ENCODE data around the gene PANX2. TPM values are rescaled to one million over a fixed set of nuclear protein-coding genes. Genes with fewer than 3 reads are reported as not detected.
"Not testable (repeated sequence)": the region's sequence is repeated elsewhere in the genome, so short reads cannot be mapped to it uniquely, and the experiment has no call there.

The PANX2 gene
- total RNA-seq, 1 experiment from 2014 or later = 1.4 TPM

GRCh38 chr22:50146439-50147238 is 23.9 kb upstream of the PANX2 start:
- in situ Hi-C loops (cut with HindIII; ENCODE audit: low sequenced_read_pairs) = no loop called here
- DNase-seq (ENCODE audit: low spot score) = peak; percentile 91

GRCh38 chr22:50147258-50148165 is 23.0 kb upstream of the PANX2 start:
- in situ Hi-C loops (cut with HindIII; ENCODE audit: low sequenced_read_pairs); DNase-seq (ENCODE audit: low spot score): not testable (repeated sequence)

- in situ Hi-C loops (cut with HindIII; ENCODE audit: low sequenced_read_pairs) = no loop called here
- no peak for DNase-seq (ENCODE audit: low spot score)
Measured at GRCh38 chr22:50148166-50148500, 22.4 kb upstream of the PANX2 start.

GRCh38 chr22:50148991-50149721 is 21.4 kb upstream of the PANX2 start:
- peak; percentile 98 for DNase-seq (ENCODE audit: low spot score)
- in situ Hi-C loops (cut with HindIII; ENCODE audit: low sequenced_read_pairs) = no loop called here

DNA sequence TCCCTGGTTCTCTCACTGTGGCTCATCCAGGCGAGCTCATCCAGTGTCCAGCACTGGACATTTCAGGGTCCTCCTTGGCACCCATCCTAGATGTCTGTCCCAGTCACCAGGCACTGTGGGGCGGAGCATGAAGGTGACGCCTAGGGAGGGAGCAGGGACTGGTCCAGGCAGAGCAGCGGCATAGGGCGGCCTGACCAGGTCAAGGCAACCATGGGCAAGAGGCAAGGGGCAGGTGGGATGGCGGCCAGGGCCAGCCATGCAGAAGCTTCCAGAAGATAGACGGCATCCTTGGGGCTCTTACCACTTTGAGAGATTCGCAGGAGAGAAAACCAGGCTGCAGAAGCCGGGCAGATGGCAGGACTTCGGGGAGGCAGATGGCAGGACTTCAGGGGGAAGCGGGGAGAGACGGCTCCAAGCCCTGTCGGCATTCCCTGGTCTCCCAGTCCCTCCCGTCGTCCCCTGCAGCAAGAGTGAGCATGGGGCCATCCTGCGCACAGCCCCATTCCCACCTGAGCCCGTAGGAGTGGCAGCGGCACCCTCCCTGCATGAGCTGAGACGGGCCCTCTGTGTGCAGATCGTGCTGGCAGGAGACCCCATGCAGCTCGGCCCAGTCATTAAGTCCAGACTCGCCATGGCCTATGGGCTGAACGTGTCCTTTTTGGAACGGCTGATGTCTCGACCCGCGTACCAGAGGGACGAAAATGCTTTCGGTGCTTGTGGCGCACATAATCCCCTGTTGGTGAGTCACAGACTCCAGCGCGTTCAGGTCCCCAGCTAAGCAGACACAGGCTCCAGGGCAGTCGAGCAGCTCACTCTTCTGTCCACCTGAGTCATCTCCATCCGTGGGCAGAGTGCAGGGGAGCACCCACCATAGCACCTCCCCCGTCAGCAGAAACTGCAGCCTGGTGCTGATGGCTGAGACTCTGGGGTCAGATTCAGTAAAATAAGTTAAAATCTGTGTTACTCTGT is 20.1 kb upstream of the PANX2 start:
- DNase-seq (ENCODE audit: low spot score) = peak; percentile 89

GRCh38 chr22:50151571-50152537 is 18.7 kb upstream of the PANX2 start:
- in situ Hi-C loops (cut with HindIII; ENCODE audit: low sequenced_read_pairs) = no loop called here

More for the DNA sequence above, 20.1 kb upstream of the PANX2 start:
- in situ Hi-C loops (cut with HindIII; ENCODE audit: low sequenced_read_pairs) = no loop called here

GRCh38 chr22:50153056-50153755 is 17.3 kb upstream of the PANX2 start:
- DNase-seq (ENCODE audit: low spot score) = no peak
- in situ Hi-C loops (cut with HindIII; ENCODE audit: low sequenced_read_pairs) = no loop called here

More at GRCh38 chr22:50151571-50152537, 18.7 kb upstream of the PANX2 start:
- no peak for DNase-seq (ENCODE audit: low spot score)

DNA sequence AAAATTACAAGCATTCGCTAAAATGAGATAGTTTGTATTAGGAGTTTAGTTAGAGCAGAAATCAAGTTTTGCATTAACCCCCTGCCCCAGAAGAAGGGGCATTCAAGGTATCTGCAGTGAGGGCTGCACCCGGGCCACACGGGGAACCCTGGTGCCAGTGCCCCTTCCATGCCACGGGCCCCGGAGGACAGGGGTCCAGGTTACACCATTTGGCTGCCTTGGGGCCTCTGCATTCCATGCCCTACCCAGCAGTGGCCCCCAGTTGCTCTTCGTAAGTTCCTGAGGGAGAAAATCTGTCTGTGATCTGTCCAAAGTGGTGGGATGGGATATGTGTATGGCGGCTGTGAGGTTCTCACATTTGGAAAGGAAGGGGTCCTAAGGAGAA is 16.8 kb upstream of the PANX2 start:
- no peak for DNase-seq (ENCODE audit: low spot score)
- in situ Hi-C loops (cut with HindIII; ENCODE audit: low sequenced_read_pairs) = no loop called here

GRCh38 chr22:50157709-50158375 is 12.7 kb upstream of the PANX2 start:
- peak; percentile 94 for DNase-seq (ENCODE audit: low spot score)
- in situ Hi-C loops (cut with HindIII; ENCODE audit: low sequenced_read_pairs) = no loop called here

DNA sequence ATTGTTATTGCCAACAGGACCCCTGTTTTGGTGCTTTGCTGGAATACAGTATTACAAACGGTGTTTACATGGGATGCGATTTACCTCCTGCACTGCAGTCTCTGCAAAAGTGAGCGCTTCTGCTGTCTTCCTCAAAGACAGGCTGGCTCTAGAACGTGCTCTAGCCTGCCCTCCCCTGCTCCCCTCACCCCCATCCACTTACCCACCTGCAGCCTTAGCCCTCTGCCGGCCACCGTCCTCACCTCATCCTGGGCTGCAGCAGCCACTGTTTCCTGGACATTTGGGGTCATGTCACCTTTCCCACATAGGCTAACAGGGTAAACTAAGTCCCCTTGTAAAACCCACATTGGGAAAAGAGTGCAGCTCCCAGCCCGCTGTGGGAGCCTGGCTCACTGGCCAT is 9.6 kb upstream of the PANX2 start:
- DNase-seq (ENCODE audit: low spot score) = no peak
- in situ Hi-C loops (cut with HindIII; ENCODE audit: low sequenced_read_pairs) = no loop called here

DNA sequence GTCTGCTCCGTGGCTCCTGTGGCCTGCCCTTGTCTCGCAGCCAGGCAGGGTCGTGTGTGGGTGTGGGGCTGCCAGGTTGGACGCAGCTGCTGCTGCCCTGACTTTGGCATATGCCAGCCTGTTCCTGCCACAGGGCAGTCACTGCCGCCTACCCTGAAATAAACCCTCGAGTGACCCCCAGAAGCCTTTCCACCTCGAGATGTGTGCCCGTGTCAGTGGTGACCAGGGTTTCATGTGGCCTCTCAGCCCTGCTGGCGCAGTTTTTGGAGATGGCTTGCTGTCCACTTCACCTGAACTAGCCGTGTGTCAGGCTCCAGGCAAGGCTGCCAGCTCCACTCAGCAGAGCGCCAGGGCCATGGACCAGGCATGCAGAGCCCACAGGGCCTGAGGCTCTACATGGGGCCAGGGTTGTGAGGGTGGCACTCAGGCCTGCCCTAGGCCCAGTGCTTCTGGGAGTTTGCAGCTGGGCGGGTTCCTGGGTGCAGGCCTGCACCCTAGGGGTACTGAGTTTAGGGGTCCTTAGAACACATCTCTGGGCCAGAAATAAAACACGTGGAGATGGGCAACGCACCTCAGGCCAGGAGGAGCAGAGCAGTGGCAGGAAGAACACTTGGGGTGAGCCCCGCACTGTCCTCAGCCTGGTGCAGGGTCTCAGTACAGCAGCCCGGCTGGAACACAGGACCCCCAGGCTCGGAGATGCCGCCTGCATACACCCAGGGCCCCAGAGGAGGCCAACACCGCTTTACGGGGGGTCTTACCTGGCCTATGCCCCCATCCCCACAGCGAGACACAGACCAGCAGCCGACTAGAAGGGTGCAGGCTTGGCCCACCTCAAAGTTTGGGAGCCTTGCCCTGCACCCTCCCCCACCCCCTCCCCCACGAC is 8.8 kb upstream of the PANX2 start:
- no peak for DNase-seq (ENCODE audit: low spot score)
- in situ Hi-C loops (cut with HindIII; ENCODE audit: low sequenced_read_pairs) = no loop called here

- in situ Hi-C loops (cut with HindIII; ENCODE audit: low sequenced_read_pairs) = no loop called here
- DNase-seq (ENCODE audit: low spot score) = no peak
Measured at GRCh38 chr22:50162391-50162956, 8.1 kb upstream of the PANX2 start.

DNA sequence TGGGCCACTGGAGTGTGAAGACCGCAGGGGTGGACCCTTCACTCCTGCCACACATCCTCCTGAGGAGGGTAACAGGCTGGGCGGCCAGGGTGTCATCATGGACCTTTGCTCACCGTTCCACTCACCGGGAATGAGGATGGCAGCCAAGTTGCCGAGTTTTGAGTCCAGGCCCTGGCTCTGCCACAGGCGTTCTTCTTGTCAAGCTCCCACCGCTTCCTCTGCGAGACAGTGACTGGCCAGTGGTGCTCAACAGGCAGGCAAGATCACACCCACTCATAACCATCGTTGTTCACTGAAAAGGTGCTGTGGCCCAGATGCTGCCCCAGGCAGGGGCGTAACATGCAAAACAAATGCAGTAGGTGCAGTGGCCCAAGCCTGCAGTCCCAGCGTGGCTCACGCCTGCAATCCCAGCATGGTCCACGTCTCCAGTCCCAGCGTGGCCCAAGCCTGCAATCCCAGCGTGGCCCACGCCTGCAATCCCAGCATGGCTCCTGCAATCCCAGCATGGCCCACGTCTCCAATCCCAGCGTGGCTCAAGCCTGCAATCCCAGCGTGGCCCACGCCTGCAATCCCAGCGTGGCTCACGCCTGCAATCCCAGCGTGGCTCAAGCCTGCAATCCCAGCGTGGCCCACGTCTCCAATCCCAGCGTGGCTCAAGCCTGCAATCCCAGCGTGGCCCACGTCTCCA is 5.0 kb upstream of the PANX2 start:
- DNase-seq (ENCODE audit: low spot score) = no peak
- in situ Hi-C loops (cut with HindIII; ENCODE audit: low sequenced_read_pairs) = no loop called here

DNA sequence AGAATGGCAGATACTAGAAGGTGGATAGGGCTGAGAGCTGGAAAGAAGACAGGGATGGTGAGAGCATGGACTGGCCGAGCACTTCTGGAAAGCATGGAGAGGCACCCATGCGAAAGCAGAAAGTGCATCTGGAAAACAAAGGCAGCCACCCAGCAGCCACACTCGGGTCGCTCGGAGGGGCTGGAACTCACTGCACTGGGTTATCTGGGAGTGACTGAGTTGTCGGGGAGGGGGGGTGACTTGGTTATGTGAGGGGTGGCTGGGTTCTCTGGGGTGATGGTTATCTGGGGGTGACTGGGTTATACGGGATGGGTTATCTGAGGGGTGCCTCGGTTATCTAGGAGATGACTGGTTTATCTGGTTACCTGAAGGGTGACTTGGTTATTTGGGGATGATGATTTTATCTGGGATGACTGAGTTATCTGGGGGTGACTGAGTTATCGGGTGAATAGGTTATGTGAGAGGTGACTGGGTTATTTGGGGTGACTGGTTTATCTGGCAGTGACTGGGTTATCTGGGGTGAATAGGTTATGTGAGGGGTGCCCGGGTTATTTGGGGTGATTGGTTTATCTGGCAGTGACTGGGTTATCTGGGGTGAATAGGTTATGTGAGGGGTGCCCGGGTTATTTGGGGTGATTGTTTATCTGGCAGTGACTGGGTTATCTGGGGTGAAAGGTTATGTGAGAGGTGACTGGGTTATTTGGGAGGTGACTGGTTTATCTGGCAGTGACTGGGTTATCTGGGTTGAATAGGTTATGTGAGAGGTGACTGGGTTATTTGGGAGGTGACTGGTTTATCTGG is 2.6 kb upstream of the PANX2 start:
- DNase-seq (ENCODE audit: low spot score) = no peak
- in situ Hi-C loops (cut with HindIII; ENCODE audit: low sequenced_read_pairs) = no loop called here

Data from G401 (cell line).